Smooth muscle cell (in vitro differentiated cells): ENCODE measurements around the gene DTD1. TPM values are rescaled to one million over a fixed set of nuclear protein-coding genes. Genes with fewer than 3 reads are reported as not detected.

Source experiments
- DNase-seq: peaks from one replicate; lab custom pipeline; 2025; ENCODE audit not compliant: unreplicated experiment; lab: John Stamatoyannopoulos, UW
- H2AFZ ChIP-seq: fragments of 200-600 bp; sonication (generic); 2 replicates; pipeline ENCODE4 v1.6.0; 2016; ENCODE audit warnings: antibody characterized with exemption, low read depth, mild to moderate bottlenecking
- H3F3A ChIP-seq: fragments of 200-600 bp; sonication (generic); 2 replicates; pipeline ENCODE4 v1.6.0; 2017; ENCODE audit warnings: antibody characterized with exemption, low read depth
- H3K27ac ChIP-seq: fragments of 200-600 bp; sonication (generic); 2 replicates; pipeline ENCODE4 v1.5.1; 2016; ENCODE audit warnings: low read depth, mild to moderate bottlenecking
- H3K27me3 ChIP-seq: fragments of 200-600 bp; sonication (generic); 2 replicates; pipeline ENCODE4 v1.6.1; 2016; ENCODE audit warnings: low read depth, mild to moderate bottlenecking
- H3K36me3 ChIP-seq: fragments of 200-600 bp; sonication (generic); 2 replicates; pipeline ENCODE4 v1.5.1; 2016; ENCODE audit warnings: low read depth
- H3K4me1 ChIP-seq: fragments of 200-600 bp; sonication (generic); 2 replicates; pipeline ENCODE4 v1.5.1; 2016; ENCODE audit warnings: low read depth
- H3K4me2 ChIP-seq: fragments of 200-600 bp; sonication (generic); 2 replicates; pipeline ENCODE4 v1.6.0; 2016; ENCODE audit warnings: mild to moderate bottlenecking
- H3K4me3 ChIP-seq: fragments of 200-600 bp; sonication (generic); 2 replicates; pipeline ENCODE4 v1.5.1; 2016; ENCODE audit warnings: mild to moderate bottlenecking
- H3K79me2 ChIP-seq: fragments of 200-600 bp; sonication (generic); 2 replicates; pipeline ENCODE4 v1.6.0; 2016; ENCODE audit warnings: low read depth, mild to moderate bottlenecking
- H3K9ac ChIP-seq: fragments of 200-600 bp; sonication (generic); 2 replicates; pipeline ENCODE4 v1.6.0; 2016; ENCODE audit warnings: low read depth
- H3K9me3 ChIP-seq: fragments of 200-600 bp; sonication (generic); replicated peaks from 2 replicates; pipeline ENCODE4 v1.5.1; 2016; ENCODE audit warnings: low read depth
- H4K20me1 ChIP-seq: fragments of 200-600 bp; sonication (generic); 2 replicates; pipeline ENCODE4 v1.6.0; 2016; ENCODE audit warnings: low read depth
- CTCF ChIP-seq: fragments of 200-600 bp; sonication (generic); IDR thresholded peaks from 2 replicates; pipeline ENCODE4 v1.5.1; 2017; ENCODE audit warnings: borderline replicate concordance, mild to moderate bottlenecking, antibody characterized with exemption; ENCODE audit not compliant: insufficient read depth, poor library complexity, severe bottlenecking
- WGBS: methylation state at CpG from one replicate; pipeline ENCODE4 v1.1.7; 2016; ENCODE audit warnings: low lambda C conversion rate; 5-methylcytosine and 5-hydroxymethylcytosine counted together
- polyA plus RNA-seq: library from polyadenylated mRNA; unstranded; fragments of >200 nt; fragmentation: Nextera tagmentation; extraction: Ambion mirVana; gene quantifications from 2 replicates; pipeline ENCODE4 v1.2.1, GENCODE V29; 2016
- total RNA-seq: library from RNA; depleted of rRNA; stranded (reverse); fragments of >200 nt; gene quantifications from 2 replicates; pipeline ENCODE4 v1.2.3, GENCODE V29; 2014

The DTD1 gene
- total and polyA plus RNA-seq, 2 experiments from 2014 or later: 23.9 to 26.9 TPM

DNA sequence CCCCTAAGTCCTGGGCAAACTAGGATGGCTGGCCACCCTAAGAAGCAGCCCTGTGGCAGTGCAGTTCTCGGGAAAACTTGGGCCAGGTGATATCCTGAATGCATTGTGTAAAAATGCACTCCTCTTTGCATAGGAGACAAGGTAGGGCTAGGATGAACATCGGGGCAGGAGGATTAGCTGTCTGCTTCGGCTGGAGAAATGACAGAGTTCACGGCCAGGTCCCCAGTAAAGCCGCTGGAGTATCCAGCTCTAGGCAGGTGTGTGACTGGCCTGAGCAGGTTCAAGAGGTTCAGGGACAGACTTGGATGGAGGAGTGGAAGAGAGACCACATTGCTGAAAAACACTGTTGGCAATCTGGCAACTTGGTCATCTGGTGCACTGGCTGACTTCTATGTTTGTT, 26.4 kb downstream of the DTD1 start:
- Histone ChIP-seq H2AFZ (no peak overlapping the region), H3F3A (no peaks in the 10 kb centered on the region), H3K4me2 (no peak overlapping the region), H4K20me1 (no peaks in the 10 kb centered on the region), H3K36me3 (no peaks in the 10 kb centered on the region), H3K27ac (no peak overlapping the region), H3K79me2 (no peaks in the 10 kb centered on the region), H3K9me3 (no peaks in the 10 kb centered on the region), H3K4me3 (no peak overlapping the region), H3K4me1 (no peaks in the 10 kb centered on the region), H3K27me3 (no peaks in the 10 kb centered on the region), H3K9ac (no peak overlapping the region)
- no peak for TF ChIP-seq CTCF
- 97% methylated on average over 5 of the region's 5 CpGs for WGBS
- no peak for DNase-seq

- H3K4me2 ChIP-seq: no peak overlapping the region
- no peaks in the 10 kb centered on the region for H3F3A ChIP-seq
- H2AFZ ChIP-seq: no peak overlapping the region
- H3K27ac ChIP-seq: no peak overlapping the region
- H3K4me3 ChIP-seq: no peak overlapping the region
- H3K27me3 ChIP-seq: no peaks in the 10 kb centered on the region
- no peak overlapping the region for H3K9ac ChIP-seq
- H3K36me3 ChIP-seq: no peaks in the 10 kb centered on the region
- no peaks in the 10 kb centered on the region for H3K79me2 ChIP-seq
- no peak for DNase-seq
- H3K9me3 ChIP-seq: no peaks in the 10 kb centered on the region
- H3K4me1 ChIP-seq: no peaks in the 10 kb centered on the region
- 93% methylated on average over 5 of the region's 5 CpGs for WGBS
- H4K20me1 ChIP-seq: no peaks in the 10 kb centered on the region
- no peak for TF ChIP-seq CTCF
These were observed 27.3 kb downstream of the DTD1 start for GRCh38 chr20:18615020-18615650.

- 95% methylated on average over 5 of the region's 5 CpGs for WGBS
- H3K27me3 ChIP-seq: no peaks in the 10 kb centered on the region
- no peaks in the 10 kb centered on the region for H3F3A ChIP-seq
- H3K79me2 ChIP-seq: no peaks in the 10 kb centered on the region
- no peak for DNase-seq
- H3K9me3 ChIP-seq: no peaks in the 10 kb centered on the region
- TF ChIP-seq CTCF: no peak
- H3K9ac ChIP-seq: no peak overlapping the region
- H3K4me2 ChIP-seq: no peak overlapping the region
- no peaks in the 10 kb centered on the region for H3K36me3 ChIP-seq
- no peaks in the 10 kb centered on the region for H3K4me1 ChIP-seq
- H2AFZ ChIP-seq: no peak overlapping the region
- no peak overlapping the region for H3K27ac ChIP-seq
- H3K4me3 ChIP-seq: no peak overlapping the region
- H4K20me1 ChIP-seq: no peaks in the 10 kb centered on the region
These were observed 33.1 kb downstream of the DTD1 start for GRCh38 chr20:18621004-18621403.
